ENCODE results near the gene DHDH. TPM values are rescaled to one million over a fixed set of nuclear protein-coding genes. Genes with fewer than 3 reads are reported as not detected.

The DHDH gene
- total and polyA plus RNA-seq, 11 donors = 0.15 to 0.49 TPM; not detected in 9

- 0 to 2% (median 2%) methylated on average over 13 of the region's 13 CpGs for WGBS, 4 donors
- Histone ChIP-seq H3K4me3 (peak overlapping the region; percentile 54 to 99 (median 82)), H3K4me1 (peaks cover 6 to 47% (median 35%) of the 10 kb centered on the region in 12 donors), H3K27me3 (no peaks in the 10 kb centered on the region), H3K9me3 (no peaks in the 10 kb centered on the region), H3K27ac (peak overlapping the region; percentile 76 to 99 (median 94)), H3K36me3 (peaks cover 0 to 13% (median 3%) of the 10 kb centered on the region in 9 donors)
- TF ChIP-seq POLR2A (IDR thresholded peaks at IDR 0.05) (no peak), CTCF (IDR thresholded peaks at IDR 0.05) (no peak)
- DNase-seq = no peak
- intact Hi-C loops (cut with DNase I) = loop anchor here in 4 of 10 donors (5.0 to 10.0 kb wide), 4 partner anchors 153 to 221 kb away; no protein-coding TSS in a partner anchor
- ATAC-seq = no peak
Measured at GRCh38 chr19:48994035-48994386, 60.5 kb downstream of the DHDH start.

Other genes with a start within 250 kb of the DHDH start
Only the 30 nearest of the 31 such genes appear.
- gene MAMSTR, start 214.0 kb upstream of the DHDH start, total RNA-seq = 1 to 10 TPM in 7 of 9 donors, under 1 TPM in 2; 0.65 to 5.5 (median 1.7) TPM
- 1 to 10 TPM; 2.0 to 3.7 TPM for gene MAMSTR, start 214.0 kb upstream of the DHDH start, polyA plus RNA-seq
- 10 to 100 TPM; 10.0 to 28.1 (median 15.3) TPM for gene RASIP1, start 193.1 kb upstream of the DHDH start, total RNA-seq
- 10 to 100 TPM; 14.6 to 15.7 TPM for gene RASIP1, start 193.1 kb upstream of the DHDH start, polyA plus RNA-seq
- under 1 TPM; 0.13 to 0.56 (median 0.42) TPM for gene IZUMO1, start 186.8 kb upstream of the DHDH start, total RNA-seq
- under 1 TPM; 0.53 to 0.93 TPM for gene IZUMO1, start 186.8 kb upstream of the DHDH start, polyA plus RNA-seq
- 1 to 10 TPM; 1.8 to 6.2 (median 2.7) TPM for gene FUT1, start 181.1 kb upstream of the DHDH start, total RNA-seq
- 1 to 10 TPM; 2.3 to 3.0 TPM for gene FUT1, start 181.1 kb upstream of the DHDH start, polyA plus RNA-seq
- gene FGF21, start 178.2 kb upstream of the DHDH start, total RNA-seq = not detected
- not detected for gene FGF21, start 178.2 kb upstream of the DHDH start, polyA plus RNA-seq
- gene BCAT2, start 122.7 kb upstream of the DHDH start, total RNA-seq = 100 to 1,000 TPM in 1 of 9 donors, 10 to 100 TPM in 8; 39.8 to 103 (median 61.7) TPM
- gene BCAT2, start 122.7 kb upstream of the DHDH start, polyA plus RNA-seq = 10 to 100 TPM; 62.5 to 84.7 TPM
- 1 to 10 TPM in 8 of 9 donors, not detected in 1; 1.2 to 5.4 (median 3.3) TPM for gene HSD17B14, start 97.2 kb upstream of the DHDH start, total RNA-seq
- gene HSD17B14, start 97.2 kb upstream of the DHDH start, polyA plus RNA-seq = 1 to 10 TPM; 1.6 to 2.7 TPM
- gene PLEKHA4, start 65.1 kb upstream of the DHDH start, total RNA-seq = 10 to 100 TPM in 8 of 9 donors, 1 to 10 TPM in 1; 7.5 to 66.9 (median 24.8) TPM
- gene PLEKHA4, start 65.1 kb upstream of the DHDH start, polyA plus RNA-seq = 10 to 100 TPM; 28.6 to 32.0 TPM
- gene PPP1R15A, start 61.3 kb upstream of the DHDH start, total RNA-seq = 10 to 100 TPM; 51.7 to 88.2 (median 62.6) TPM
- gene PPP1R15A, start 61.3 kb upstream of the DHDH start, polyA plus RNA-seq = 100 to 1,000 TPM in 1 of 2 donors, 10 to 100 TPM in 1; 86.6 to 181 TPM
- 1 to 10 TPM in 1 of 9 donors, under 1 TPM in 5, not detected in 3; 0.21 to 1.1 (median 0.32) TPM for gene TULP2, start 35.0 kb upstream of the DHDH start, total RNA-seq
- under 1 TPM in 1 of 2 donors, not detected in 1; 0.26 TPM for gene TULP2, start 35.0 kb upstream of the DHDH start, polyA plus RNA-seq
- gene NUCB1, start 33.4 kb upstream of the DHDH start, total RNA-seq = 100 to 1,000 TPM; 200 to 428 (median 286) TPM
- 100 to 1,000 TPM; 179 to 384 TPM for gene NUCB1, start 33.4 kb upstream of the DHDH start, polyA plus RNA-seq
- 10 to 100 TPM; 17.9 to 68.4 (median 23.1) TPM for gene BAX, start 21.2 kb downstream of the DHDH start, total RNA-seq
- 10 to 100 TPM; 21.1 to 34.4 TPM for gene BAX, start 21.2 kb downstream of the DHDH start, polyA plus RNA-seq
- 1,000 to 10,000 TPM in 4 of 9 donors, 100 to 1,000 TPM in 5; 484 to 6,770 (median 857) TPM for gene FTL, start 31.6 kb downstream of the DHDH start, total RNA-seq
- 1,000 to 10,000 TPM in 1 of 2 donors, 100 to 1,000 TPM in 1; 836 to 1,542 TPM for gene FTL, start 31.6 kb downstream of the DHDH start, polyA plus RNA-seq
- gene GYS1, start 59.6 kb downstream of the DHDH start, total RNA-seq = 100 to 1,000 TPM; 125 to 264 (median 173) TPM
- 100 to 1,000 TPM; 114 to 154 TPM for gene GYS1, start 59.6 kb downstream of the DHDH start, polyA plus RNA-seq
- 10 to 100 TPM; 41.4 to 93.9 (median 50.9) TPM for gene RUVBL2, start 60.2 kb downstream of the DHDH start, total RNA-seq
- 100 to 1,000 TPM in 1 of 2 donors, 10 to 100 TPM in 1; 68.0 to 109 TPM for gene RUVBL2, start 60.2 kb downstream of the DHDH start, polyA plus RNA-seq
- gene LHB, start 83.4 kb downstream of the DHDH start, total RNA-seq = not detected
- gene LHB, start 83.4 kb downstream of the DHDH start, polyA plus RNA-seq = not detected
- not detected for gene CGB3, start 90.6 kb downstream of the DHDH start, total RNA-seq
- gene CGB3, start 90.6 kb downstream of the DHDH start, polyA plus RNA-seq = not detected
- not detected for gene CGB2, start 98.2 kb downstream of the DHDH start, total RNA-seq
- not detected for gene CGB2, start 98.2 kb downstream of the DHDH start, polyA plus RNA-seq
- not detected for gene CGB1, start 103.2 kb downstream of the DHDH start, total RNA-seq
- not detected for gene CGB1, start 103.2 kb downstream of the DHDH start, polyA plus RNA-seq
- gene CGB5, start 110.1 kb downstream of the DHDH start, total RNA-seq = not detected
- not detected for gene CGB5, start 110.1 kb downstream of the DHDH start, polyA plus RNA-seq
- gene CGB8, start 115.4 kb downstream of the DHDH start, total RNA-seq = not detected
- gene CGB8, start 115.4 kb downstream of the DHDH start, polyA plus RNA-seq = not detected
- under 1 TPM in 1 of 9 donors, not detected in 8; 0.27 TPM for gene CGB7, start 124.0 kb downstream of the DHDH start, total RNA-seq
- gene CGB7, start 124.0 kb downstream of the DHDH start, polyA plus RNA-seq = under 1 TPM; 0.08 TPM
- gene NTF4, start 131.1 kb downstream of the DHDH start, total RNA-seq = not detected
- gene NTF4, start 131.1 kb downstream of the DHDH start, polyA plus RNA-seq = under 1 TPM in 1 of 2 donors, not detected in 1; 0.76 TPM
- gene KCNA7, start 139.0 kb downstream of the DHDH start, total RNA-seq = 1 to 10 TPM in 2 of 9 donors, under 1 TPM in 7; 0.12 to 1.6 (median 0.36) TPM
- 1 to 10 TPM in 1 of 2 donors, under 1 TPM in 1; 0.07 to 2.2 TPM for gene KCNA7, start 139.0 kb downstream of the DHDH start, polyA plus RNA-seq
- gene SNRNP70, start 151.8 kb downstream of the DHDH start, total RNA-seq = 100 to 1,000 TPM in 4 of 9 donors, 10 to 100 TPM in 5; 61.6 to 115 (median 92.2) TPM
- gene SNRNP70, start 151.8 kb downstream of the DHDH start, polyA plus RNA-seq = 100 to 1,000 TPM in 1 of 2 donors, 10 to 100 TPM in 1; 96.6 to 163 TPM
- 10 to 100 TPM; 13.4 to 55.8 (median 22.6) TPM for gene LIN7B, start 180.7 kb downstream of the DHDH start, total RNA-seq
- gene LIN7B, start 180.7 kb downstream of the DHDH start, polyA plus RNA-seq = 10 to 100 TPM; 12.6 to 40.5 TPM
- gene C19orf73, start 185.4 kb downstream of the DHDH start, total RNA-seq = 1 to 10 TPM in 6 of 9 donors, under 1 TPM in 3; 0.69 to 3.1 (median 1.3) TPM
- 1 to 10 TPM; 1.4 to 3.8 TPM for gene C19orf73, start 185.4 kb downstream of the DHDH start, polyA plus RNA-seq
- 1 to 10 TPM; 2.7 to 7.7 (median 5.1) TPM for gene PPFIA3, start 185.8 kb downstream of the DHDH start, total RNA-seq
- gene PPFIA3, start 185.8 kb downstream of the DHDH start, polyA plus RNA-seq = 10 to 100 TPM in 1 of 2 donors, 1 to 10 TPM in 1; 7.4 to 12.8 TPM
- gene HRC, start 221.7 kb downstream of the DHDH start, total RNA-seq = 1,000 to 10,000 TPM in 4 of 9 donors, 100 to 1,000 TPM in 5; 544 to 1,953 (median 875) TPM
- gene HRC, start 221.7 kb downstream of the DHDH start, polyA plus RNA-seq = 100 to 1,000 TPM; 267 to 867 TPM
- 10 to 100 TPM; 19.3 to 34.5 (median 25.8) TPM for gene TRPM4, start 224.1 kb downstream of the DHDH start, total RNA-seq
- 10 to 100 TPM; 16.8 to 45.3 TPM for gene TRPM4, start 224.1 kb downstream of the DHDH start, polyA plus RNA-seq

Data from heart left ventricle (tissue), 16 donors.